Measurements from ENCODE around the gene DAAM2. TPM values are rescaled to one million over a fixed set of nuclear protein-coding genes. Genes with fewer than 3 reads are reported as not detected.

DAAM2 gene
- total and polyA plus RNA-seq, 2 of the 8 experiments (the other 6 are each of a cell fraction or from before 2014, with no cell fraction given), result 1.5 to 2.9 TPM

DNA sequence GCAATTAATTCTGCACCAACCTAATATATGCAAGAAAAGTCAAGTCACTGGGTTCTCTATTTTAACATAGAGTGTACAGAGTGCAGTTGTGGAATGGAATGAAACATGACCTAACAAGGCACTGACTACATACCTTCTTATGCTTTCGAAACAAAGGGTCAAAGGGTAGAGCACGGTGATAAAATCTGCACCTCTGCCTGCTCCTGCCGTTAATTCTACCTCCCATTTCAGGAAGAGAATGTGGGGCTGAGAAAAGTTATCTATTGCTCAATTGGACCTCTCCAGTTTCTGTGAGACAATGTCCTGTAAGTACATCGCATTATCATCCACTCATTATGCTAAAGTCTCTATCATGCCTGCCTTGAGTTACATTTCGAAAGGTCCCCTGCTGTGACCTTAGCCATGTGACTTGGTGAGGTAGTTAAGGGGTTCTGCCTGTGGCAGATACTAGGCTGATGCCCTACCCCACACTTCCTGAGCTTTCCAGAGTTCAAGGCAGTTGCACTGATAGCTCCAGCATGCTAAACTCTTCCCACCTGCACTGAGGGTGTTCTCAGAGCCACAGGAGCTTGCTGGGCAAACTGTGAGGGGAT, 156.1 kb downstream of the DAAM2 start:
- Histone ChIP-seq H3K79me1 (ENCODE audit: low read depth, low read length) (no peaks in the 10 kb centered on the region), H3K4ac (replicated peaks; ENCODE audit: insufficient read length, low read depth, low read length) (no peak overlapping the region), H3K18ac (ENCODE audit: extremely low read depth, low read length) (peak overlapping the region; percentile 36), H2BK20ac (ENCODE audit: low read length) (no peak overlapping the region), H3K4me3 (ENCODE audit: extremely low read depth in 1 of 4, insufficient read depth in 2 of 4, low read depth in 3 of 4, low read length in 4 of 4) (no peak overlapping the region), H2BK120ac (replicated peaks; ENCODE audit: low read depth, low read length) (no peak overlapping the region), H3K9ac (replicated peaks in 1 of 4; ENCODE audit: extremely low read depth in 1 of 4, low read depth in 3 of 4, low read length in 3 of 4) (no peak overlapping the region), H2AK5ac (ENCODE audit: low read depth, low read length) (no peak overlapping the region), H3K27ac (ENCODE audit: low read depth, low read length) (no peak overlapping the region), H2BK12ac (ENCODE audit: low read depth, low read length) (0 out of 2 replicates have a peak overlapping the region, but pooled peaks have one; percentile 1), H3K27me3 (replicated peaks in 1 of 4; ENCODE audit: control insufficient read depth in 3 of 4, extremely low read depth in 1 of 4, insufficient read depth in 3 of 4, low read length in 3 of 4) (no peaks in the 10 kb centered on the region; a peak in 1 of 7 replicates), H4K91ac (replicated peaks; ENCODE audit: insufficient read length, low read length) (no peak overlapping the region), H4K5ac (ENCODE audit: insufficient read length, low read depth, low read length) (no peak overlapping the region), H3K14ac (ENCODE audit: insufficient read length) (no peak overlapping the region), H3K4me2 (ENCODE audit: insufficient read depth in 1 of 2, low read depth in 2 of 2, low read length in 2 of 2) (peak overlapping the region in 1 of 2 experiments; percentile 8; a peak in 2 of 4 replicates), H3K56ac (replicated peaks; ENCODE audit: insufficient read length, low read depth, low read length) (no peak overlapping the region), H2BK15ac (ENCODE audit: low read length) (no peak overlapping the region; the same call in 1 of the 2 replicates), H3K9me3 (ENCODE audit: insufficient read depth in 2 of 2, low read depth in 1 of 2, low read length in 1 of 2) (no peaks in the 10 kb centered on the region), H3K4me1 (replicated peaks in 1 of 4; ENCODE audit: control insufficient read depth in 3 of 4, insufficient read depth in 4 of 4, low read length in 3 of 4) (peaks cover 5 to 18% (median 9%) of the 10 kb centered on the region in 4 experiments), H4K20me1 (replicated peaks in 1 of 2; ENCODE audit: control insufficient read depth in 1 of 2, insufficient read depth in 2 of 2, low read length in 2 of 2) (no peaks in the 10 kb centered on the region), H3K23ac (ENCODE audit: insufficient read length) (no peak overlapping the region), H2AFZ (ENCODE audit: low read length) (peak overlapping the region; percentile 24; the same call in 1 of the 2 replicates), H3K23me2 (ENCODE audit: low read depth, low read length) (no peaks in the 10 kb centered on the region), H3K36me3 (ENCODE audit: control insufficient read depth in 2 of 4, insufficient read depth in 4 of 4, low read length in 3 of 4) (no peaks in the 10 kb centered on the region), H4K8ac (ENCODE audit: extremely low read depth, insufficient read depth, low read length) (no peak overlapping the region), H3K79me2 (ENCODE audit: control insufficient read depth in 1 of 2, insufficient read depth in 2 of 2, low read length in 2 of 2) (no peaks in the 10 kb centered on the region), H2BK5ac (ENCODE audit: low read depth, low read length) (no peak overlapping the region)
- CTCF ChIA-PET (ENCODE audit: partially characterized antibody), result no interaction called here
- FAIRE-seq (no peak), DNase-seq (ENCODE audit: low read depth in 1 of 2, low spot score in 2 of 2) (no peak)
- TF ChIP-seq, protein P1, sequence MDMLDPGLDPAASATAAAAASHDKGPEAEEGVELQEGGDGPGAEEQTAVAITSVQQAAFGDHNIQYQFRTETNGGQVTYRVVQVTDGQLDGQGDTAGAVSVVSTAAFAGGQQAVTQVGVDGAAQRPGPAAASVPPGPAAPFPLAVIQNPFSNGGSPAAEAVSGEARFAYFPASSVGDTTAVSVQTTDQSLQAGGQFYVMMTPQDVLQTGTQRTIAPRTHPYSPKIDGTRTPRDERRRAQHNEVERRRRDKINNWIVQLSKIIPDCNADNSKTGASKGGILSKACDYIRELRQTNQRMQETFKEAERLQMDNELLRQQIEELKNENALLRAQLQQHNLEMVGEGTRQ (IDR thresholded peaks at IDR 0.05; ENCODE audit: low read length), result peak; percentile 20; the same call in 1 of the 2 replicates
- no peak for TF ChIP-seq TCF12 (IDR thresholded peaks at IDR 0.05; ENCODE audit: low read depth, low read length)
- no peak for TF ChIP-seq RNF2 (IDR thresholded peaks at IDR 0.05; ENCODE audit: borderline replicate concordance, low read depth, low read length, missing control alignments, poor library complexity, severe bottlenecking)
- no peak for TF ChIP-seq HDAC6 (IDR thresholded peaks at IDR 0.05; ENCODE audit: low read depth, low read length)
- no peak for TF ChIP-seq CHD1 (IDR thresholded peaks at IDR 0.05; ENCODE audit: low read depth, low read length)
- TF ChIP-seq POLR2AphosphoS5 (IDR thresholded peaks at IDR 0.05; ENCODE audit: low read depth, low read length), result no peak
- TF ChIP-seq, protein P2, sequence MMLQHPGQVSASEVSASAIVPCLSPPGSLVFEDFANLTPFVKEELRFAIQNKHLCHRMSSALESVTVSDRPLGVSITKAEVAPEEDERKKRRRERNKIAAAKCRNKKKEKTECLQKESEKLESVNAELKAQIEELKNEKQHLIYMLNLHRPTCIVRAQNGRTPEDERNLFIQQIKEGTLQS (IDR thresholded peaks at IDR 0.05; ENCODE audit: insufficient read depth, low read depth, low read length), result no peak
- TF ChIP-seq, protein P3, sequence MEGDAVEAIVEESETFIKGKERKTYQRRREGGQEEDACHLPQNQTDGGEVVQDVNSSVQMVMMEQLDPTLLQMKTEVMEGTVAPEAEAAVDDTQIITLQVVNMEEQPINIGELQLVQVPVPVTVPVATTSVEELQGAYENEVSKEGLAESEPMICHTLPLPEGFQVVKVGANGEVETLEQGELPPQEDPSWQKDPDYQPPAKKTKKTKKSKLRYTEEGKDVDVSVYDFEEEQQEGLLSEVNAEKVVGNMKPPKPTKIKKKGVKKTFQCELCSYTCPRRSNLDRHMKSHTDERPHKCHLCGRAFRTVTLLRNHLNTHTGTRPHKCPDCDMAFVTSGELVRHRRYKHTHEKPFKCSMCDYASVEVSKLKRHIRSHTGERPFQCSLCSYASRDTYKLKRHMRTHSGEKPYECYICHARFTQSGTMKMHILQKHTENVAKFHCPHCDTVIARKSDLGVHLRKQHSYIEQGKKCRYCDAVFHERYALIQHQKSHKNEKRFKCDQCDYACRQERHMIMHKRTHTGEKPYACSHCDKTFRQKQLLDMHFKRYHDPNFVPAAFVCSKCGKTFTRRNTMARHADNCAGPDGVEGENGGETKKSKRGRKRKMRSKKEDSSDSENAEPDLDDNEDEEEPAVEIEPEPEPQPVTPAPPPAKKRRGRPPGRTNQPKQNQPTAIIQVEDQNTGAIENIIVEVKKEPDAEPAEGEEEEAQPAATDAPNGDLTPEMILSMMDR (IDR thresholded peaks at IDR 0.05; ENCODE audit: control extremely low read depth in 1 of 3, insufficient read depth in 1 of 3, low read depth in 1 of 3, low read length in 3 of 3), result no peak
- POLR2A ChIA-PET (ENCODE audit: partially characterized antibody), result interaction anchor here (1.4 kb wide), 1 partner anchor 16 kb away, joined by 4 read pairs; no protein-coding TSS in a partner anchor
- WGBS, 2 experiments (ENCODE audit: extremely low coverage in 1 of 2, insufficient coverage in 1 of 2, insufficient read length in 1 of 2, insufficient replicate concordance in 2 of 2, low coverage in 1 of 2, low lambda C conversion rate in 2 of 2, missing lambda C conversion rate in 1 of 2), result 85% methylated on average over 5 of the region's 5 CpGs; no CpG with 5 or more reads in 1 of the 2 experiments
